GM21528 (cell line): ENCODE results near the gene HUNK.
"Not testable (repeated sequence)": the region's sequence is repeated elsewhere in the genome, so short reads cannot be mapped to it uniquely, and the experiment has no call there.

Source experiments
- ATAC-seq: cut with Tn5 transposase; IDR thresholded peaks from one replicate; pipeline ENCODE4 v1.9.1; 2021; ENCODE audit warnings: mild to moderate bottlenecking, moderate library complexity; ENCODE audit not compliant: unreplicated experiment, low FRiP score

HUNK gene

DNA sequence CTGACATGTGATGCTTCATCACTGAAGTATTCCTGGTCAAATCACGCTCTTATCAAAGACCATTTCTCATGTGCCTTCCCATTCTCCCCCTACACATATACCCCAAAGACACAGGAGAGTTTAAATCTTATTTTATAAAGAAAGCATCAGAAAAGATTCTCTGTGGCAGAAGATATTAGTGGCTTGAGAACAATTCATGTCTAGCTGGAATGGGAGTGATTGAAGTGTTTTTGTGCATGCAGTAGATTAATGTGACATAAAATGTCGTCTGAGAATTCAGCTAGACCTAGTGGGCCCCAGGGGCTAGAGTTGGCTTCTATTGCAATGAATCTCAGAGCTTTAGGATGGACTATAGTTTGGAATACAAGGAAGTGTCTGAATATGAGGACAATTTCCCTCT is 163.9 kb downstream of the HUNK start:
- no peak for ATAC-seq

DNA sequence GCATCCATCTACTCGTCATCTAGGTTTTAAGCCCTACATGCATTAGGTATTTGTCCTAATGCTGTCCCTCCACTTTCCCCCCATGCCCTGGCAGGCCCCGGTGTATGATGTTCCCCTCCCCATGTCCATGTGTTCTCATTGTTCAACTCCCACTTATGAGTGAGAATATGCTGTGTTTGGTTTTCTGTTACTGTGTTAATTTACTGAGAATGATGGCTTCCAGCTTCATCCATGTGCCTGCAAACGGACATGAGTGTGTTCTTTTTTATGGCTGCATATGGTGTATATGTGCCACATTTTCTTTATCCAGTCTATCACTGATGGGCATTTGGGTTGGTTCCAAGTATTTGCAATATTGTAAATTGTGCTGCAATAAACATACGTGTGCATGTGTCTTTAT is 165.9 kb downstream of the HUNK start:
- not testable (repeated sequence) for ATAC-seq

DNA sequence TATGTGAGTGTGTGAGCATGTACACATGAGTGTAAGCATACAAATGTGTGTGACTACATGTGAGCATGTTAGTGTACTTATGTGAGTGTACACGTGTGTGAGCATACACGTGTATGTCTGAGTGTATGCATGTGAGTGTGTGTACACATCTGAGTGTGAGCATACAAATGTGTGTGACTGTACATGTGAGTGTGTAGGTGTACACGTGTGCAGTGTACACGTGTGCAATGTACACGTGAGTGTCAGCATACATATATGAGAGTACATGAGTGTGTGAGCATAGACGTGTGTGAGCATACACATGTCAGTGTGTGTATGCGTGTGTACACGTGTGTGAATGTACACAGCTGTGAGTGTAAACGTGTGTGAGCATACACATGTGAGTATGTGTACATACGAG is 170.6 kb downstream of the HUNK start:
- no peak for ATAC-seq

DNA sequence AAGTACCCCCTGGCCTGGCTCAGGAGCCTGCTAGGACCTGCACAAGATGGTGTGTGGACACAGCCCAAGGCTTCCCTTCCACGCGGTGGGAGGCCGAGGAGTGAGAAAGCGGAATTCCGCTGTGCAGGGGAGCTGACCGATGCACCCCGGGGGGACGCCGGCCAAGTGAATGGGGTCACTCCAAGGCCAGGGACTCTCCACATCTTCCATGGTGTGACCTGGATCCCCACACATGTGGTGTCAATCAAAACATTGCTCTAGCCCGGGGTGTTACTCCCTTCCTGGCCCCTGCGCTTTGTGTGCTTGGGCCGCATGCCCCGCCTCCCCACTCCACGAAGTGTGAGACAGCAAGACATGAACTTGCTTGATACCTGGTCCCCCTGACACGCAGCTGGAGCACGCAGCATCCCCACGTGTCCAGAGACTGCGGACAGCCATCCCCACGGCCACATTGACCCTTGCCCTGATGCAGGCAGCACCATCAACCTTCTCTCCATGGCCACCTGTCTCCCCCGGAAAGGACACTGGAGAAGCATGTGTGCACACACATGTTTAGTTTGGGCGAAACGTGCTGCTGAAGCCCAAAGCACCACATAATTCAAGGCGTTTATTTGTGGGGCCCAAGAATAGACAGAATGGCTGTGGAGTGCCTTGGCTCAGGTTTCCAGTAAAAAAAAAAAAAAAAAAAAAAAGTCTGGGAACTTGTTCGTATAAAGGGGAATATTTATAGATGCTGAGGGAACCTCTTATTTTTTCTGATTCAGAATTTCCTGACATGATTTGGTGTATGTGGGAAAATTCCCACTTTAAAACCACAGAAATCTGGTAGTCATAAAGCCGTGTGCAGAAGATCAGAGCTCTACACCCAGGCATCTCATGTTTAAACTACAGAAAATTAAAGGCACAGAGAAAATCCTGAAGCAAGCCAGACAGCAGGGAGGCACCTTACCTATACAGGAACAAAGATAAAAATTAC is 171.7 kb downstream of the HUNK start:
- ATAC-seq = no peak

DNA sequence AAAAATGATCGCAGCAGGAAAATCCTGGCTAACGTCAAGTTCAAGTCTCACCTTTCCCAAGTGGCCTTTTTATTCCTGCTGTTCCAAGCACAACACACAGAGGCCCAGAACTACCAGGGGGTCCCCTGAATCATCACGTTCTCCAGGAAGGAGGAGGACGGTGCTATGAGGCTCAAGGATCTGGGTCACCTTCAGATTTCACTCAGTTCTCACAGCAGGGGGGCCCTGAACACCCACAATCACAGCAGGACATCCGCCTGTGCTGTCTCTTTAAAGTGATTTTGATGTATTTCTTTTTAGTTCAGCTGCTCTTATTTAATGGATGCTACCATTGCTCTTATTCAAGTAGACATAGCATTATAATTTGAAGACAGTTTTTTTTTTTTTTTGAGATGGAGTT is 173.4 kb downstream of the HUNK start:
- ATAC-seq = no peak

DNA sequence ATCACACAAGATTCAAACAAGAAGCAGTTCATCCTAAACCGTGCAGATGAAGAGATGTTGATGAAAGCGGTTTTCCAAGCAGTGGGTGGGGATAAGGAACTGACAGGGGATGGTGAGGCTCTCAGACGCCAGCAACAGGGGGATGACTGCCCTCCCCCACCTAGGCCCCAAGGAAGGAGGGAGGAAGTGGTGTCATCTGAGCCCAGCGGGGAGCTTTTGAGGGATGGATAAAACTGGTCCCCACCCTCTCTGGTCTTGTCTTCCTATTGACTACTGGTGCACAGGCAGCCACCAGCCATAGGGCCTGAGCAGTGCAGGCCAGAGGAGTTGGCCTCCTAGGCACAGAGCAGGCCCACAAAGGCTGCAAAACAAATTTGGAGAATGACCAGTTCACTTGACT is 175.5 kb downstream of the HUNK start:
- no peak for ATAC-seq
